Thyroid gland (tissue), 4 donors: ENCODE measurements around the gene METAP2.
"Not testable (repeated sequence)": the region's sequence is repeated elsewhere in the genome, so short reads cannot be mapped to it uniquely, and the experiment has no call there.

ENCODE experiments used
- CTCF ChIP-seq, 6 experiments: fragments of 200-600 bp in 3 of 6; fragments of 450-650 bp in 3 of 6; sonication (generic) in 3 of 6; IDR thresholded peaks; one replicate each; pipeline ENCODE4 v1.5.1; 2016 to 2019; ENCODE audit warnings: antibody characterized with exemption in 6 of 6, mild to moderate bottlenecking in 2 of 6, inconsistent platforms in 1 of 6, moderate library complexity in 1 of 6
- POLR2A ChIP-seq, 2 donors: fragments of 450-650 bp; IDR thresholded peaks; one replicate each; pipeline ENCODE4 v1.6.1; 2017; ENCODE audit warnings: antibody characterized with exemption in 2 of 2, mild to moderate bottlenecking in 2 of 2, moderate library complexity in 1 of 2

- not testable (repeated sequence) for TF ChIP-seq POLR2A, CTCF (IDR thresholded peaks at IDR 0.05)
These were observed 21.5 kb upstream of the METAP2 start for GRCh38 chr12:95452501-95452900.
